Suprapubic skin (tissue), 4 donors: ENCODE results near the gene IFI6. TPM values are rescaled to one million over a fixed set of nuclear protein-coding genes. Genes with fewer than 3 reads are reported as not detected.

Source experiments
- DNase-seq, 2 donors: peaks; one replicate each; pipeline ENCODE4 v3.0.0-alpha.2; 2019; ENCODE audit warnings: low spot score in 2 of 2
- H3K27ac ChIP-seq: fragments of 200-600 bp; sonication (generic); one replicate; pipeline ENCODE4 v1.5.1; 2019
- H3K27me3 ChIP-seq: fragments of 200-600 bp; sonication (generic); one replicate; pipeline ENCODE4 v1.5.1; 2019
- H3K36me3 ChIP-seq: fragments of 200-600 bp; sonication (generic); one replicate; pipeline ENCODE4 v1.5.1; 2019
- H3K4me1 ChIP-seq: fragments of 200-600 bp; sonication (generic); one replicate; pipeline ENCODE4 v1.5.1; 2019
- H3K4me3 ChIP-seq: fragments of 200-600 bp; sonication (generic); one replicate; pipeline ENCODE4 v1.5.1; 2019; ENCODE audit warnings: mild to moderate bottlenecking
- H3K9me3 ChIP-seq: fragments of 200-600 bp; sonication (generic); one replicate; pipeline ENCODE4 v1.5.1; 2019
- CTCF ChIP-seq, 2 donors: fragments of 200-600 bp in 1 of 2; fragments of 450-650 bp in 1 of 2; sonication (generic) in 1 of 2; IDR thresholded peaks; one replicate each; pipeline ENCODE4 v1.5.1; 2016 to 2019; ENCODE audit warnings: antibody characterized with exemption in 2 of 2, mild to moderate bottlenecking in 1 of 2, moderate library complexity in 1 of 2
- EP300 ChIP-seq: sonication (generic); formaldehyde crosslinking; IDR thresholded peaks from one replicate; pipeline ENCODE4 v1.6.1; 2017; ENCODE audit warnings: antibody characterized with exemption
- POLR2A ChIP-seq, 2 donors: fragments of 450-650 bp; IDR thresholded peaks; one replicate each; pipeline ENCODE4 v1.6.1; 2017; ENCODE audit warnings: antibody characterized with exemption in 2 of 2, mild to moderate bottlenecking in 2 of 2, moderate library complexity in 2 of 2
- POLR2AphosphoS5 ChIP-seq, 3 donors: sonication (generic); formaldehyde crosslinking; IDR thresholded peaks; one replicate each; pipeline ENCODE4 v1.6.1; 2017; ENCODE audit warnings: antibody characterized with exemption in 3 of 3
- WGBS: methylation state at CpG from one replicate; pipeline ENCODE4 v1.1.5; 2018; 5-methylcytosine and 5-hydroxymethylcytosine counted together
- total RNA-seq, 4 donors: library from RNA; depleted of rRNA; stranded (reverse); fragments of >200 nt; gene quantifications; one replicate each; pipeline ENCODE4 v1.1.0, GENCODE V29; 2016

IFI6 gene
- total RNA-seq, 4 donors from 2014 or later: 6.3 to 31.4 (median 8.2) TPM

DNA sequence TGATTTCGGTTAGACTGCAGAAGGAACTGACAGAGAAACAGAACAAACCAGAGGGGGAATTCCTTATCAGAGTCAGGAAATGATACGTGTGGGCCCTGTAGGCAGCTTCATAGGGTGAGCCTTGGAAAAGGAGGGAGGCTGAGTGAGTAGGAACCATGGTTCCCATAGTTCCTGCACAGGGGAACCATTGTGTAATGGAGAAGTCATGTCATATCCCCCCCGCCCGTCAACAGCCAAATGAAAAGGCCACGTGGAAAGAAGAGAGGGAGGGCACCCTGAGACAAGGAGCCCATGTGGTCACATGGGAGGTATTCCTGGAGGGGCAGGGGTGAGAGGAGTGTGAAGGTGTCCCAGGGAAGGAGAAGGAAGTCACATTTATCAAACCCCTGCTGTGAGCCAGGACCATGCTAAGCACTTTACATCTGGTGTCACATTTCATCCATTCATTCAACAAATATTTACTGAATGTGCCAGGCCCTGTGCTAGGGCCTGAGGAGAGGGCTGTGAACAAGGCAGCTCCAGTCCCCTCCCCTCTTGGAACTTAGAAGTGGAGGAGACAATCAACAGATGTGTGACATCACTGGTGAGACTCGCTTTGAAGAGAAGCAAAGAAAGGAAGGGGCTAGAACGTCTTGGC lies 21.3 kb downstream of the IFI6 start:
- peaks cover 39% of the 10 kb centered on the region for H3K4me1 ChIP-seq
- DNase-seq: no peak
- WGBS: 22% methylated on average over 7 of the region's 7 CpGs
- TF ChIP-seq EP300 (no peak), CTCF (IDR thresholded peaks at IDR 0.05) (no peak), POLR2A (IDR thresholded peaks at IDR 0.05) (no peak), POLR2AphosphoS5 (IDR thresholded peaks at IDR 0.05) (no peak)
- H3K9me3 ChIP-seq: no peaks in the 10 kb centered on the region
- H3K4me3 ChIP-seq: no peak overlapping the region
- peak overlapping the region; percentile 47 for H3K27ac ChIP-seq
- no peaks in the 10 kb centered on the region for H3K36me3 ChIP-seq
- no peaks in the 10 kb centered on the region for H3K27me3 ChIP-seq

DNA sequence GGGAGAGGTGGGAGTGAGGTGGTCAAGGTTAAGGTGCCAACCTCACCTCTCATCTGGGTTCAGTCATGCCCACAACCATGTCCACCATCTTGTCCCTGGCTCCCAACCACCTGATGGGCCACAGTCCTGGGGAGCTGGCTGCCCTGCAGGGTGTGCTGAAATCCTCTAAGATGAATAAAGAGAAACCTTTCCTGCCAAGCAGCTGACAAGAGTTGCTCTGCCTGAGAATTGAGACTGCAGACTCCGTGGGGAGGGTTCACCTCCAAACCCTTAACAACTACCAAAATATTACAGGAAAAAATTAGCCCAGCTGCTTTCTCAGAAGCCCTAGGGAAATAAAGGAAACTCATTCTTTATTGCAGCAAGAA lies 21.8 kb downstream of the IFI6 start:
- Histone ChIP-seq H3K4me3 (no peak overlapping the region), H3K27ac (peak overlapping the region; percentile 47), H3K4me1 (peaks cover 34% of the 10 kb centered on the region), H3K36me3 (no peaks in the 10 kb centered on the region), H3K9me3 (no peaks in the 10 kb centered on the region), H3K27me3 (no peaks in the 10 kb centered on the region)
- 36% methylated on average over 1 of the region's 1 CpG for WGBS
- no peak for DNase-seq
- TF ChIP-seq CTCF (IDR thresholded peaks at IDR 0.05) (no peak), POLR2A (IDR thresholded peaks at IDR 0.05) (no peak), EP300 (no peak), POLR2AphosphoS5 (IDR thresholded peaks at IDR 0.05) (no peak)

DNA sequence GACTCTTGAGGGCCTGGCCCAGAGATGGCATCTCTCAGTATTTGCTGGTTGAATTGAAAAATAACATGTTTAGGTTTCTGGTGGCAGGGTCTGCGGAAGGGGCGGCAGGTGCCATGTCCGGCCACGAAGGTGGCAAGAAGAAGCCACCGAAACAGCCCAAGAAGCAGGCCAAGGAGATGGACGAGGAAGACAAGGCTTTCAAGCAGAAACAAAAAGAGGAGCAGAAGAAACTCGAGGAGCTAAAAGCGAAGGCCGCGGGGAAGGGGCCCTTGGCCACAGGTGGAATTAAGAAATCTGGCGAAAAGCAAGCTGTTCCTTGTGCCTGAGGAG lies 22.7 kb downstream of the IFI6 start:
- Histone ChIP-seq H3K36me3 (no peaks in the 10 kb centered on the region), H3K4me1 (peaks cover 29% of the 10 kb centered on the region), H3K27me3 (no peaks in the 10 kb centered on the region), H3K4me3 (no peak overlapping the region), H3K9me3 (no peaks in the 10 kb centered on the region), H3K27ac (no peak overlapping the region)
- TF ChIP-seq EP300 (no peak), CTCF (IDR thresholded peaks at IDR 0.05) (no peak), POLR2AphosphoS5 (IDR thresholded peaks at IDR 0.05) (no peak), POLR2A (IDR thresholded peaks at IDR 0.05) (no peak)
- 90% methylated on average over 11 of the region's 11 CpGs for WGBS
- no peak for DNase-seq

DNA sequence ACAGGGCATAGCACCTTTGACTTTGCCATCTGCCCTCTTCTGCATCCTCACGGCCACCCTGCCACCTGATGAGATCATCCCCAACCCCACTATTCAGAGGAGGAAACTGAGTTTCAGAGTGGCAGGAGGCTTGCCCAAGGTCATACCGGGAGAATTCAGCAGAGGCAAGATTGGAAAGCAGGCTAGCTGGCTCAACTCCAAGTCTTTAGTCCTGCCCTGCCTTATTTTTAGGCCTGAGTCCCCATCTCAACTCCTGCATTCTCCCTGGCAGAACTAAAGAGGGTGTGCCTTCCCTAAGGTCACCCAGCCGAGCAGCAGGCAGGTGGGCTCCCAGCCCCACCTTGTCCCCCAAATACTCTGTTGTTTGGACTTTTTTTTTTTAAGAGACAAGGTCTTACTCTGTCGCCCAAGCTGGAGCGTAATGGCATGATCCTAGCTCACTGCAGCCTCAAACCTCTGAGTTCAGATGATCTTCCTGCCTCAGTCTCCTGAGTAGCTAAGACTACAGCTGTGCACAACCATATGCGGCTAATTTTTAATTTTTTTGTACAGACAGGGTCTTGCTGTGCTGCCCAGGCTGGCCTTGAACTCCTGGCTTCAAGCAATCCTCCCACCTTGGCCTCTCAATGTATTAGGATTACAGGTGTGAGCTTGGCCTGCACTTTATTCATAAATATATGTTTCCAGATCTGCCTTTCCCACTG lies 23.2 kb downstream of the IFI6 start:
- 72% methylated on average over 6 of the region's 6 CpGs for WGBS

GRCh38 chr1:27647328-27647727 lies 24.7 kb downstream of the IFI6 start:
- TF ChIP-seq EP300 (no peak), POLR2AphosphoS5 (IDR thresholded peaks at IDR 0.05) (no peak), CTCF (IDR thresholded peaks at IDR 0.05) (no peak)

More for the DNA sequence above, 23.2 kb downstream of the IFI6 start:
- Histone ChIP-seq H3K4me3 (no peak overlapping the region), H3K36me3 (no peaks in the 10 kb centered on the region), H3K27me3 (no peaks in the 10 kb centered on the region), H3K9me3 (no peaks in the 10 kb centered on the region), H3K27ac (no peak overlapping the region), H3K4me1 (peaks cover 30% of the 10 kb centered on the region)
- no peak for TF ChIP-seq EP300
- DNase-seq: no peak

More at GRCh38 chr1:27647328-27647727, 24.7 kb downstream of the IFI6 start:
- no peaks in the 10 kb centered on the region for H3K27me3 ChIP-seq
- no peaks in the 10 kb centered on the region for H3K36me3 ChIP-seq
- H3K9me3 ChIP-seq: no peaks in the 10 kb centered on the region
- H3K4me3 ChIP-seq: no peak overlapping the region
- 92% methylated on average over 5 of the region's 5 CpGs for WGBS
- no peak for DNase-seq
- peaks cover 33% of the 10 kb centered on the region for H3K4me1 ChIP-seq
- H3K27ac ChIP-seq: no peak overlapping the region
